HEK293 (cell line): Measurements from ENCODE around the gene ARG1.

Experiments
- CTCF ChIA-PET: fragments of 350-600 bp; formaldehyde crosslinking; extraction: SDS; loops from one replicate; lab custom pipeline; 2021; ENCODE audit warnings: antibody characterized with exemption; lab: Yijun Ruan, JAX
- POLR2A ChIA-PET: fragments of 300-600 bp; formaldehyde crosslinking; extraction: SDS; loops from one replicate; lab custom pipeline; 2020; ENCODE audit warnings: antibody characterized with exemption, inconsistent platforms; lab: Yijun Ruan, JAX
- H3K27ac ChIP-seq: fragments of 200-500 bp; sonication (Bioruptor generic); 2 replicates; pipeline ENCODE4 v1.5.1; 2014; ENCODE audit warnings: low read depth, low read length, control low read depth, inconsistent platforms; ENCODE audit errors: extremely low read depth
- H3K36me3 ChIP-seq, 2 experiments: fragments of 200-500 bp in 1 of 2; sonication (Bioruptor generic) in 1 of 2; 1 replicate in 1 of 2; 2 replicates in 1 of 2; pipeline ENCODE4 v1.5.1; 2014 to 2017; ENCODE audit warnings: inconsistent platforms in 2 of 2, low read length in 2 of 2; ENCODE audit not compliant: control insufficient read depth in 2 of 2, insufficient read depth in 1 of 2
- H3K4me1 ChIP-seq: fragments of 200-500 bp; sonication (Bioruptor generic); 2 replicates; pipeline ENCODE4 v1.5.1; 2014; ENCODE audit warnings: mild to moderate bottlenecking, low read length, inconsistent platforms; ENCODE audit not compliant: control insufficient read depth, insufficient read depth
- H3K4me3 ChIP-seq: 2 replicates; pipeline ENCODE4 v1.5.1; 2011; ENCODE audit warnings: low read depth, mild to moderate bottlenecking, control low read depth, low read length, moderate library complexity
- H3K9me3 ChIP-seq: fragments of 200-500 bp; sonication (Bioruptor generic); 2 replicates; pipeline ENCODE4 v1.5.1; 2014; ENCODE audit warnings: low read depth, low read length, inconsistent platforms; ENCODE audit not compliant: control insufficient read depth, insufficient read depth
- AEBP2 ChIP-seq: fragments of 450-650 bp; formaldehyde crosslinking; IDR thresholded peaks from 2 replicates; pipeline ENCODE4 v1.5.1; 2016; ENCODE audit warnings: missing biosample characterization, missing genetic modification characterization, borderline replicate concordance
- ZBTB49 ChIP-seq: fragments of 450-650 bp; formaldehyde crosslinking; IDR thresholded peaks from 2 replicates; pipeline ENCODE4 v1.5.1; 2016; ENCODE audit warnings: missing biosample characterization, missing genetic modification characterization, low read depth
- ZNF37A ChIP-seq: fragments of 450-650 bp; IDR thresholded peaks from 2 replicates; pipeline ENCODE4 v1.5.1; 2018; ENCODE audit warnings: missing biosample characterization, missing genetic modification characterization
- ZNF510 ChIP-seq: fragments of 450-650 bp; formaldehyde crosslinking; IDR thresholded peaks from 2 replicates; pipeline ENCODE4 v1.5.1; 2018; ENCODE audit warnings: mild to moderate bottlenecking, missing genetic modification characterization, missing biosample characterization; ENCODE audit not compliant: insufficient replicate concordance
- ZNF548 ChIP-seq: fragments of 450-650 bp; formaldehyde crosslinking; IDR thresholded peaks from 2 replicates; pipeline ENCODE4 v1.5.1; 2016; ENCODE audit warnings: missing biosample characterization, missing genetic modification characterization
- ZNF660 ChIP-seq: fragments of 450-650 bp; IDR thresholded peaks from 2 replicates; pipeline ENCODE4 v1.5.1; 2018; ENCODE audit warnings: missing biosample characterization, mild to moderate bottlenecking, missing genetic modification characterization
- ZNF677 ChIP-seq: fragments of 450-650 bp; IDR thresholded peaks from 2 replicates; pipeline ENCODE4 v1.5.0; 2018; ENCODE audit warnings: missing biosample characterization, mild to moderate bottlenecking, missing genetic modification characterization, moderate library complexity
- ZNF707 ChIP-seq: fragments of 450-650 bp; formaldehyde crosslinking; IDR thresholded peaks from 2 replicates; pipeline ENCODE4 v1.5.1; 2016; ENCODE audit warnings: missing biosample characterization, missing genetic modification characterization
- ZNF777 ChIP-seq: fragments of 450-650 bp; formaldehyde crosslinking; IDR thresholded peaks from 2 replicates; pipeline ENCODE4 v1.5.1; 2017; ENCODE audit warnings: missing biosample characterization, missing genetic modification characterization, borderline replicate concordance
- TF ChIP-seq, protein P1 (sequence below): fragments of 450-650 bp; formaldehyde crosslinking; IDR thresholded peaks from 2 replicates; pipeline ENCODE4 v1.5.1; 2017; ENCODE audit warnings: missing biosample characterization, missing genetic modification characterization
- TF ChIP-seq, protein P2 (sequence below): fragments of 450-650 bp; formaldehyde crosslinking; IDR thresholded peaks from 2 replicates; pipeline ENCODE4 v1.5.1; 2016; ENCODE audit warnings: missing biosample characterization, missing genetic modification characterization

Gene ARG1

GRCh38 chr6:131581523-131581922 lies 8.5 kb downstream of the ARG1 start:
- no peaks in the 10 kb centered on the region for H3K9me3 ChIP-seq
- POLR2A ChIA-PET: no interaction called here
- no peak overlapping the region for H3K4me3 ChIP-seq
- no peak for TF ChIP-seq ZNF548 (tag by site-specific recombination)
- TF ChIP-seq ZNF510 (tag by site-specific recombination): no peak
- no peak for TF ChIP-seq ZBTB49
- TF ChIP-seq ZNF677 (tag by site-specific recombination): no peak
- TF ChIP-seq AEBP2 (tag by site-specific recombination): no peak
- no peaks in the 10 kb centered on the region for H3K4me1 ChIP-seq
- CTCF ChIA-PET: interaction anchor here (0.6 kb wide), 1 partner anchor 689 kb away, joined by 3 read pairs; no protein-coding TSS in a partner anchor
- H3K27ac ChIP-seq: no peak overlapping the region
- H3K36me3 ChIP-seq: peaks cover 39 to 76% of the 10 kb centered on the region in 2 experiments

GRCh38 chr6:131586543-131586942 lies 13.5 kb downstream of the ARG1 start:
- H3K9me3 ChIP-seq: no peaks in the 10 kb centered on the region
- no peak overlapping the region for H3K4me3 ChIP-seq
- no peaks in the 10 kb centered on the region for H3K4me1 ChIP-seq
- POLR2A ChIA-PET: no interaction called here
- H3K27ac ChIP-seq: no peak overlapping the region
- CTCF ChIA-PET: interaction anchor here (1.8 kb wide), 1 partner anchor 40 kb away, joined by 4 read pairs; no protein-coding TSS in a partner anchor
- H3K36me3 ChIP-seq: peaks cover 62 to 87% of the 10 kb centered on the region in 2 experiments
- no peak for TF ChIP-seq ZNF707 (tag by site-specific recombination)

DNA sequence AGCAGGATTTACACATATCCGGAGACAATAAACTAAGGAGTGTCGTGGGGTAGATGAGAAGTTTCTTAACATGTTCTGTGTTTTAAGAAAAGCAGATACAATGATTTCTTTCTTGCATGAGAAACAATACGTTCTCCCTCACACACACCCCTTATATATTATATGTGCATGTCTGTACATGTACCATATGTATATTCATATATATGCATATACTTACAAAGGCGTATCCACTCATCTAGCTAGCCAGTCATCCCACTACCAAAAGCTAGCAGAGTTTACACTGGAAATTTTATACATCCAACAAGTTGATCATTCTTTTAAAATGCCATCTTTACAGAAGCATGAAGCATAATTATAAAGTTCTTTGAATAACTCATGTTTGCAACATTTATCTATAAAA lies 14.9 kb downstream of the ARG1 start:
- POLR2A ChIA-PET: no interaction called here
- H3K4me3 ChIP-seq: no peak overlapping the region
- H3K9me3 ChIP-seq: no peaks in the 10 kb centered on the region
- no peaks in the 10 kb centered on the region for H3K4me1 ChIP-seq
- CTCF ChIA-PET: interaction anchor here (1.6 kb wide), 1 partner anchor 40 kb away, joined by 4 read pairs; the partner anchor contains the start of gene MED23
- TF ChIP-seq ZNF37A (tag by site-specific recombination) (no peak), ZNF660 (no peak), ZNF777 (tag by site-specific recombination) (no peak)
- TF ChIP-seq, protein P1, sequence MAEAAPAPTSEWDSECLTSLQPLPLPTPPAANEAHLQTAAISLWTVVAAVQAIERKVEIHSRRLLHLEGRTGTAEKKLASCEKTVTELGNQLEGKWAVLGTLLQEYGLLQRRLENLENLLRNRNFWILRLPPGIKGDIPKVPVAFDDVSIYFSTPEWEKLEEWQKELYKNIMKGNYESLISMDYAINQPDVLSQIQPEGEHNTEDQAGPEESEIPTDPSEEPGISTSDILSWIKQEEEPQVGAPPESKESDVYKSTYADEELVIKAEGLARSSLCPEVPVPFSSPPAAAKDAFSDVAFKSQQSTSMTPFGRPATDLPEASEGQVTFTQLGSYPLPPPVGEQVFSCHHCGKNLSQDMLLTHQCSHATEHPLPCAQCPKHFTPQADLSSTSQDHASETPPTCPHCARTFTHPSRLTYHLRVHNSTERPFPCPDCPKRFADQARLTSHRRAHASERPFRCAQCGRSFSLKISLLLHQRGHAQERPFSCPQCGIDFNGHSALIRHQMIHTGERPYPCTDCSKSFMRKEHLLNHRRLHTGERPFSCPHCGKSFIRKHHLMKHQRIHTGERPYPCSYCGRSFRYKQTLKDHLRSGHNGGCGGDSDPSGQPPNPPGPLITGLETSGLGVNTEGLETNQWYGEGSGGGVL (tag by site-specific recombination): no peak
- TF ChIP-seq, protein P2, sequence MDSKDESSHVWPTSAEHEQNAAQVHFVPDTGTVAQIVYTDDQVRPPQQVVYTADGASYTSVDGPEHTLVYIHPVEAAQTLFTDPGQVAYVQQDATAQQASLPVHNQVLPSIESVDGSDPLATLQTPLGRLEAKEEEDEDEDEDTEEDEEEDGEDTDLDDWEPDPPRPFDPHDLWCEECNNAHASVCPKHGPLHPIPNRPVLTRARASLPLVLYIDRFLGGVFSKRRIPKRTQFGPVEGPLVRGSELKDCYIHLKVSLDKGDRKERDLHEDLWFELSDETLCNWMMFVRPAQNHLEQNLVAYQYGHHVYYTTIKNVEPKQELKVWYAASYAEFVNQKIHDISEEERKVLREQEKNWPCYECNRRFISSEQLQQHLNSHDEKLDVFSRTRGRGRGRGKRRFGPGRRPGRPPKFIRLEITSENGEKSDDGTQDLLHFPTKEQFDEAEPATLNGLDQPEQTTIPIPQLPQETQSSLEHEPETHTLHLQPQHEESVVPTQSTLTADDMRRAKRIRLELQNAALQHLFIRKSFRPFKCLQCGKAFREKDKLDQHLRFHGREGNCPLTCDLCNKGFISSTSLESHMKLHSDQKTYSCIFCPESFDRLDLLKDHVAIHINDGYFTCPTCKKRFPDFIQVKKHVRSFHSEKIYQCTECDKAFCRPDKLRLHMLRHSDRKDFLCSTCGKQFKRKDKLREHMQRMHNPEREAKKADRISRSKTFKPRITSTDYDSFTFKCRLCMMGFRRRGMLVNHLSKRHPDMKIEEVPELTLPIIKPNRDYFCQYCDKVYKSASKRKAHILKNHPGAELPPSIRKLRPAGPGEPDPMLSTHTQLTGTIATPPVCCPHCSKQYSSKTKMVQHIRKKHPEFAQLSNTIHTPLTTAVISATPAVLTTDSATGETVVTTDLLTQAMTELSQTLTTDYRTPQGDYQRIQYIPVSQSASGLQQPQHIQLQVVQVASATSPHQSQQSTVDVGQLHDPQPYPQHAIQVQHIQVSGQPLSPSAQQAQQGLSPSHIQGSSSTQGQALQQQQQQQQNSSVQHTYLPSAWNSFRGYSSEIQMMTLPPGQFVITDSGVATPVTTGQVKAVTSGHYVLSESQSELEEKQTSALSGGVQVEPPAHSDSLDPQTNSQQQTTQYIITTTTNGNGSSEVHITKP (tag by site-specific recombination): no peak
- no peak overlapping the region for H3K27ac ChIP-seq
- H3K36me3 ChIP-seq: peaks cover 57 to 90% of the 10 kb centered on the region in 2 experiments
